ENCODE results near the gene FAM184B.
"Not testable (repeated sequence)": the region's sequence is repeated elsewhere in the genome, so short reads cannot be mapped to it uniquely, and the experiment has no call there.

Gene FAM184B

DNA sequence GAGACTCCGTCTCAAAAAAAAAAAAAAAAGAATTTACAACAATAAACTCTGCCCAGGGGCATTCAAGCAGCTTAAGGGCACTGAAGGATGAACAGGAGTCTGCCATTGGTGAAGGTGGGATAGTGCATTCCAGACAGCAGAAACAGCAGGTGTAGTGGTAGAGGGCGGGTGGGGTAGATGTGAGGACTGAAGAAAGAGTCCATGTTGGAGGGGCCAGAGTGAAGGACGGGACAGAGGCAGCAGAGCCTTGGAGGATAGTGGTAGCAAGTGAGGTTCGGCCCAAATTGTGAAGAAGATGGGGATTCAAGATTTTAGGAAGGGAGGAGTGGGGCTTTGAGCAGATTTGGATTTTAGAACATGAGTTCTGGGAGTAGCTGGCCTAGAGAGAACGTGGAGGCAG lies 91.3 kb downstream of the FAM184B start:
- no peak for DNase-seq (ENCODE audit: extremely low read depth in 1 of 2, low read depth in 1 of 2)

DNA sequence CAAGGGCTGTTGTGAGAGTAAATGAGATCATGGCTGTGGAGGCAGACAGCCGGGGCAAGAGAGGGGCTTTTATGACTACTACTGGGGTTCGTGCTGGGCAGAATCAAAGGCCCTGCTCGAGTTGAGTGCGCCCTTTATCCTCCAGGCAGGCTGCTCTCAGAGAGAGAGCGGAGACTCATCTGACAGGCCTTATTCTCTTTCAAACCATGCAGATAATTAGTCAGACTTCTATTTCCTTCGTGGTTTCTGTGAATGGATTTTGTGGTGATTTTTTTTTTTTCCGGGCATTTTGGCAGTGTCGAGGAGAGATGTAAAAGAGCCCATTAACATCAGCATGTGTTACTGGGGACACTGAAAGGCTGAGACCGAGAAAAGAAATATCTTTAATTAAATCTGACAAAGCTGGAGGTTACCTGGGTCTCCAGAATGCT lies 93.4 kb downstream of the FAM184B start:
- DNase-seq (ENCODE audit: extremely low read depth in 1 of 2, low read depth in 1 of 2): no peak

DNA sequence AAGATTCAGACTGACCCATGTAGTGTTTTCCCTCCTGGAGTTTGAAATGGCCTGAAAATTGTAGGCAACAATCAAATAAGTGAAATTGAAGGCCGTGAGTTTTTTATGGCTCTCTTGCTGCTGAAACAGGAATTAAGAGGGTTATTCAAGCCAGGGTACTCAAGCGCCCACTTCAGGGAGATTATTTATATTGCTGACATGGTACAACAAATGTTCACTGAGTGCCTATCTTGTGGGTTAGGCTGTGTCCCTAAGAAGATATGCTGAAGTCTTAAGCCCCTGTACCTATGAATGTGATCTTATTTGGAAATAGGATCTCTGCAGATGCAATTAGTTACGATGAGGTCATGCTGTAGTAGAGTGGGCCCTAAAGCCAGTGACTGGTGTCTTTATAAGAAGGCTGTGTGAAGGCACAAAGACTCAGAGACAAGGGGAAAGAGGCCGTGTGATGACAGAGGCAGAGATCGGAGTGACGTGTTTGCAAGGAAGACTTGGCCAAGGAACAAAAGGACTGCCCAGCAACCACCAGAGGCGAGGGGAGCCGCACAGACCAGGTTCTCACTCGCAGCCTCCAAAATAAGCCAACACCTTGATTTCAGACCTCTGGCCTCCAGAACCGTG lies 94.1 kb downstream of the FAM184B start:
- DNase-seq (ENCODE audit: extremely low read depth in 1 of 2, low read depth in 1 of 2): no peak

DNA sequence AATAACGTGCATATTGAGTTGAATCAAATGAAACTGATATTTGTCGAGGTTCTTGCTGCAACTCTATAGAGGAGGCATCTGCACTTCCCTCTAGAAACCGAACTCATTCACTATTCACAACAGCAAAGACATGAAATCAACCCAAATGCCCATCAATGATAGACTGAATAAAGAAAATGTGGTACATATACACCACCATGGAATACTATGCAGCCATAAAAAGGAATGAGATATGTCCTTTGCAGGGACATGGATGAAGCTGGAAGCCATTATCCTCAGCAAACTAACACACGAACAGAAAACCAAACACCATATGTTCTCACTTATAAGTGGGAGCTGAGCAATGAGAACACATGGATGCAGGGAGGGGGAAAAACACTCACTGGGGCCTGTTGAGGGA lies 96.8 kb downstream of the FAM184B start:
- not testable (repeated sequence) for DNase-seq (ENCODE audit: extremely low read depth in 1 of 2, low read depth in 1 of 2)

GRCh38 chr4:17682222-17682566 lies 99.2 kb downstream of the FAM184B start:
- DNase-seq (ENCODE audit: extremely low read depth in 1 of 2, low read depth in 1 of 2): no peak

DNA sequence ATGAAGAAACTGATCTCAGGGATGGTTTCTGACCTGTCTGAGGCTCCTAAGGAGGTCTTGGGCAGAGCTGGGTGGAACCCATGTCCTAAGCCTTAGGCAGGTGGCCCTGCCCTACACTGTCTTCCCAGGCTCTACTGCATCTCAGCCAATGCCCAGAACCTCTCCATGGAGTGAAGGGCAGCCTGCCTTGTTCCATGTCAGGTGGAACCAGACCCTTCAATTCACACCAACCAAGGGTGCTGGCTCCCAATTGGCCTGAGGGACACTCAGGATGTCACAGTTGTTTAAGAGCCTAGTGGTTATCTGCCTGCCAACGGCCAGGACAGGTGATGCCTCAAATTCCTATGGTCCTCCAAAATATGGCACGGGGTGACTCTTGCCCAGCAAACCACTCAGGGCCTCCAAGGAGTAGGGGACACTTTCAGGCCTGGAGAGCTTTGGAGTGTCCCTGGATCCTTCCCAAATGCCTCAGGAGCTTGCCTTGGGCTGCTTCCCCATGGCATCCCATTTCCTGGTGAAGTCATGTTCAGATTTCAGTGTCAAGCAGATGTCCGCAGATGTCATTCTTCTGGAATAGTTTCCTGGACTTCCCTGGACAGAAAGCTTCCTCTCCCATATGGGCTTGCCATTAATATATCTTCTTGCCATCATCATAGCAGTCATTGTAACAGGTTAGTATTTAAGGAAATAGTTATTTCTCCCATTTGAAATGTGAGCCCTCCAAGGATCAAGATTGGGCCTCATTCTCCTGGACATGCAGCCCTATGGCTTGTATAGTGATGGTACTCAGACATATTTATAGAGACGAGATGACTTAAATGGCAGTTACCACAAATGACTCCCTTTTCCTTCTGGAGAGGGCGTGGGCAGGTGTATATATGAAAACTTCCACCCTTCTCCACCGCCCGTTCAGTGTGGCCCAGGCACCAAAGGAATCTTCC lies 99.9 kb downstream of the FAM184B start:
- DNase-seq (ENCODE audit: extremely low read depth in 1 of 2, low read depth in 1 of 2): no peak

GRCh38 chr4:17680559-17681280 lies 100.7 kb downstream of the FAM184B start:
- no peak for DNase-seq (ENCODE audit: extremely low read depth in 1 of 2, low read depth in 1 of 2)

- no peak for DNase-seq (ENCODE audit: extremely low read depth in 1 of 2, low read depth in 1 of 2)
Observed at GRCh38 chr4:17670423-17670822, 111.0 kb downstream of the FAM184B start.

DNA sequence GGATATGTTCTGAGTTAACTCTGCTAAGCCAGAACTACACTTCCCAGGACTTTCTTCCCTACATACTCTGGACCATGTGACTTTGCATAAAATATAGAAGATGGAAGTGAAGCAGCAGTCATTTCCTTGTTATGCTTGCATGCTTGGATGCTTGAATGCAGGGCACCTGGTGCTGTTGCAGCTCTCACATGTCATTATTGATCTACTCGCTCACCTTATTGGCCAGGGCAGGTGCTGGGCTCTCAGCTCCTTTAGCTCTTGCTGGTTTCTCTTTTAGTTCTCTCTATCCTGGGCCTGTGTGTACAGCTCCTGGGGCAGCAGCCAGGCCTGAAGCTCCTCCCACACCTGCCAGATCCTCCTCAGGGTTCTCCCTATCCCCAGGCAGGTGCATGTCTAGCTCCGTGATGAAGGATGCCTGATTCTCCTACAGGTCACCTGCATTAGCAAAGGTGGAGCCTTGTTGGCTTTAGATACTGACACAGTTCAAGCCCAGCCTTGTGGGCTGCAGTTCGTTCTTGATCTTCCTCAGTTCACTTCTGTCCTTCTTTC lies 113.7 kb downstream of the FAM184B start:
- no peak for DNase-seq (ENCODE audit: extremely low read depth in 1 of 2, low read depth in 1 of 2)

GRCh38 chr4:17667253-17667652 lies 114.2 kb downstream of the FAM184B start:
- no peak for DNase-seq (ENCODE audit: extremely low read depth in 1 of 2, low read depth in 1 of 2)

DNA sequence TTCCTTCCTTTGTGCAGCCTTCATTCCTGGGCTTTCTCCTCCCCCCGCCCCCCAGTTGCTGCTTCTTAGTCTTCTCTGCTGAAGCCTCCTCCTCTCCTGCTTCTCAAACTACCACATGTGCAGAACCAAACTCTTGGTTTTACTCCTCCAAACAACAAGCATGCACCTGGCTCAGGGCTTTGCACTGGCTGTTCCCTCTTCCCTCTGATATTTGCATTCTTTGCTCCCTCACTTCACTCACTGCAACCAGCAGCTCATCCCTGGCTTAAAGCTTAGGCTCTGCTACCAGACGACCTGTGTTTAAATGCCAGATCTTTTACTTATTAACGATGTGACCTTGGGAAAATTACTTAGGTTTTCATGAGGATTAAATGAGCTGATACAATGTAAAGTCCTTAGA lies 115.6 kb downstream of the FAM184B start:
- DNase-seq (ENCODE audit: extremely low read depth in 1 of 2, low read depth in 1 of 2): no peak

DNA sequence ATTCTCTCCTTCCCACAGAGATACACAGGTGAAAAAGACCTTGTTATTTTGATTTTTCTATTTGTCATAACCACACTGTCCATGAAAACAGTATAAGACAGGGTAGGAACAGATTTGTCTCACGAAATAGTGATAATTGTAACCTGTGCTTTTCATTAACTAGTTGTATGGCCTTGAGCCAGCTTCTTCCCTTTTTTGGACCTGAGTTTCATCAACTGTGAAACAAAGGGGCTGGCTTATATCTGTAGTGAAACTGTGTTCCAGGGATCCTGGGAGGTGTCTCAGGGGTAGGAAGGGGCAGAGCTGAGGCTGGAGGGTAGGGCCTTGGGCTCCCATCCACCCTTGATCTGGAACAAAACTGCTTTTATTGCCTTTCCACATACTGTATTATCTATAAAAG lies 116.1 kb downstream of the FAM184B start:
- DNase-seq (ENCODE audit: extremely low read depth in 1 of 2, low read depth in 1 of 2): no peak

DNA sequence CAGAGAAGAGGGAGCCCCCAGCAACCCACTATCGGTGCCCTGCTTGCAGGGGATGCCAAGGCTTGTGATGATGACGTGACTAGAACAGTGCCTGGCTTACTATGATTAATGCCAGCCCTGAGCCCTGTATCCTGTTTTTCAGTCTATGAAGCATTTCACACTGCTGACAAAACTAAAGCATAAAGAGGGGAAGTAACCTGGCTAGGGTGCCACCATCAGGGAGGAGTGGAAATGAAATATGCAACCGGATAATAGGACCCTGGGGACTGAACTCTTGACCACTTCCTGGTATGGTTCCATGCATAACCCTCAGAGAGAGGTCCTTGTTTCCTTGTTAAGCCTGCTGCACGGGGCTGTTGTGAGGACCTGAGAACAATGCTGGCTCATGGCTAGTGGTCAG lies 116.7 kb downstream of the FAM184B start:
- no peak for DNase-seq (ENCODE audit: extremely low read depth in 1 of 2, low read depth in 1 of 2)

DNA sequence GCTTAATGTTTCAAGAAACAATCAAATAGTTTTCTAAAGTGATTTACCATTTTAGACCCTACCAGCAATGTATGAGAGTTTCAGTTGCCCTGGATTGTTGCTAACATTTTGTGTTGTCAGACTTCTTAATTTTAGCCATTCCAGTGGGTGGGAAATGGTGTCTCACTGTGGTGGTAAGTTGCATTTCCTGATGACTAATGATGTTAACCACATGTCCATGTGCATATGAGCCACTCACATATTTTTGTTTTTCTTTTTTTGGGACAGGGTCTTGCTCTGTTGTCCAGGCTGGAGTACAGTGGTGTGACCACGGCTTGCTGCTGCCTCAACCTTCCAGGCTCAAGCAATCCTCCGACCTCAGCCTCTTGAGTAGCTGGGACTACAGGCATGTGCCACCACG lies 118.7 kb downstream of the FAM184B start:
- DNase-seq (ENCODE audit: extremely low read depth in 1 of 2, low read depth in 1 of 2): no peak

GRCh38 chr4:17659196-17659595 lies 122.2 kb downstream of the FAM184B start:
- not testable (repeated sequence) for DNase-seq (ENCODE audit: extremely low read depth in 1 of 2, low read depth in 1 of 2)

GRCh38 chr4:17657849-17658248 lies 123.6 kb downstream of the FAM184B start:
- no peak for DNase-seq (ENCODE audit: extremely low read depth in 1 of 2, low read depth in 1 of 2)

- no peak for DNase-seq (ENCODE audit: extremely low read depth in 1 of 2, low read depth in 1 of 2)
Observed at GRCh38 chr4:17657090-17657489, 124.3 kb downstream of the FAM184B start.

GRCh38 chr4:17654701-17655100 lies 126.7 kb downstream of the FAM184B start:
- no peak for DNase-seq (ENCODE audit: extremely low read depth in 1 of 2, low read depth in 1 of 2)

DNA sequence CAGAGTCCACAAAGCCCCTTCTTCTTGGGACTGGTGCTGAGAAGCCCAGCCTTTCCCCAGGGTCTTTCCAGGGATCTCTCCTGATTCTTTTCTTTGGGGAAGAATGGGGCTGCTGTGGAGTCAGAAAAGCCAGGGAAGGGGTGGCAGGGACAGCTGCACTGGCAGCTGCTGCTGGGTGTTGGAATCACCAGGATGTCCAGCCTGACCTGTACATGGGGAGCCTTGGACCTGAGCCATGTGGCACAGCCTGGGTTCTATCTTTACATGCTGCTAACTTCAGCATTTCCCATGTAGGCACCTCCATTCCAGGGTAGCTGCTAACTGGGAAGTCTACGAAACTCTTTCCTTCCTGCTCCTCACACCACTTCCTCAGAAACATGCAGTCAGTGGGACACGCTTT lies 131.0 kb downstream of the FAM184B start:
- DNase-seq (ENCODE audit: extremely low read depth in 1 of 2, low read depth in 1 of 2): no peak

DNA sequence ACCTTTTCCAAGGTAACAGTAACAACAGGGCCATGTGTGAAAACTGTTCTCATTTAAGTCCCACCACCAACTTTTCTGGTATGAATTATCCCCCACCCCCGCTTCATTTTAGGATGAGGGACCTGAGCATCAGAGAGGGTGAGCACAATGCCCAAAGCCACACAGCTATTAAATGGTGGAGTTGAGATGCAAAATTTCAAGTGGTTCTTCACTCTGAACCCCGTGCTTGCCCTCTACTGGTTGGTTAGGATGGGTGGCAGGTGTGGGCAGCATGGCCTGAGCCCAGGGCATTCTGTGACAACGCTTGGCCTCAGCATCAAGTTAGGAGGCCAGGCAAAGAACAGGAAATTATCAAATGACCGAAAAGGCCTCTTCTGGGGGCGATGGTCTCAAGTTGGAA lies 133.5 kb downstream of the FAM184B start:
- no peak for DNase-seq (ENCODE audit: extremely low read depth in 1 of 2, low read depth in 1 of 2)

- no peak for DNase-seq (ENCODE audit: extremely low read depth in 1 of 2, low read depth in 1 of 2)
Observed at GRCh38 chr4:17647176-17647806, 134.1 kb downstream of the FAM184B start.

Data from stimulated activated CD8-positive, alpha-beta memory T cell treated with anti-CD3 and anti-CD28 coated beads, Interleukin-7, amount 100 ng/mL, for 48 hours (primary cell).